IMR-90 (cell line): ENCODE measurements around the gene PAPPA. TPM values are rescaled to one million over a fixed set of nuclear protein-coding genes. Genes with fewer than 3 reads are reported as not detected.

Source experiments
- ATAC-seq: fragments of 200-7000 bp; cut with Tn5 transposase; 2 replicates; pipeline ENCODE4 v1.9.1; 2020; ENCODE audit warnings: low read depth, mild to moderate bottlenecking, moderate library complexity
- Bru-seq: library from RNA; stranded (reverse); fragments of 400-500 nt; gene quantifications from one replicate; lab custom pipeline; 2021; lab: Mats Ljungman, UMichigan
- BruChase-seq, 2 experiments: library from RNA; stranded (reverse); fragments of 400-500 nt; gene quantifications; one replicate each; lab custom pipeline; 2021; lab: Mats Ljungman, UMichigan
- BruUV-seq: library from RNA; stranded (reverse); fragments of 400-500 nt; replicated peaks from 2 replicates; lab custom pipeline; 2021; lab: Mats Ljungman, UMichigan
- CTCF ChIA-PET: fragments of 300-600 bp; formaldehyde crosslinking; extraction: SDS; loops from one replicate; lab custom pipeline; 2021; ENCODE audit warnings: antibody characterized with exemption; lab: Yijun Ruan, JAX
- POLR2A ChIA-PET: fragments of 300-600 bp; sonication (Branson Sonifier 250); formaldehyde crosslinking; loops from one replicate; lab custom pipeline; 2022; ENCODE audit warnings: antibody characterized with exemption; ENCODE audit not compliant: unreplicated experiment; lab: Charles Lee
- DNase-seq: peaks from one replicate; pipeline ENCODE4 v3.0.0; 2013
- H2AFZ ChIP-seq: replicated peaks from 2 replicates; pipeline ENCODE3; 2013; ENCODE audit warnings: low read length, mild to moderate bottlenecking; ENCODE audit not compliant: poor library complexity
- H2AK5ac ChIP-seq: 2 replicates; pipeline ENCODE4 v1.6.1; 2013; ENCODE audit warnings: low read depth, low read length, inconsistent platforms
- H2AK9ac ChIP-seq: replicated peaks from 2 replicates; pipeline ENCODE3; 2013; ENCODE audit warnings: mild to moderate bottlenecking, low read depth, low read length, moderate library complexity; ENCODE audit not compliant: poor library complexity
- H2BK120ac ChIP-seq: 2 replicates; pipeline ENCODE4 v1.6.1; 2013; ENCODE audit warnings: low read depth, low read length, inconsistent platforms
- H2BK15ac ChIP-seq: 3 replicates; pipeline ENCODE4 v1.6.1; 2013; ENCODE audit warnings: low read depth, low read length, inconsistent platforms
- H2BK20ac ChIP-seq: 2 replicates; pipeline ENCODE4 v1.6.1; 2013; ENCODE audit warnings: low read depth, mild to moderate bottlenecking, inconsistent platforms, low read length, moderate library complexity
- H2BK5ac ChIP-seq: 2 replicates; pipeline ENCODE4 v1.6.1; 2013; ENCODE audit warnings: mild to moderate bottlenecking, low read depth, low read length, inconsistent platforms; ENCODE audit not compliant: poor library complexity, severe bottlenecking
- H3K14ac ChIP-seq: replicated peaks from 2 replicates; pipeline ENCODE4 v1.6.1; 2013; ENCODE audit warnings: low read depth, low read length, inconsistent platforms
- H3K18ac ChIP-seq: 2 replicates; pipeline ENCODE4 v1.6.1; 2013; ENCODE audit warnings: low read depth, low read length, control low read depth
- H3K23ac ChIP-seq: 2 replicates; pipeline ENCODE4 v1.6.1; 2013; ENCODE audit warnings: low read depth, low read length, inconsistent platforms
- H3K27ac ChIP-seq: 2 replicates; pipeline ENCODE4 v1.5.1; 2013; ENCODE audit warnings: mild to moderate bottlenecking, control low read depth, low read length; ENCODE audit not compliant: insufficient read depth
- H3K27me3 ChIP-seq: 2 replicates; pipeline ENCODE4 v1.6.1; 2013; ENCODE audit warnings: low read length; ENCODE audit not compliant: control insufficient read depth, insufficient read depth
- H3K36me3 ChIP-seq: 2 replicates; pipeline ENCODE4 v1.6.1; 2013; ENCODE audit warnings: low read length, mixed read lengths; ENCODE audit not compliant: control insufficient read depth, insufficient read depth
- H3K4ac ChIP-seq: 2 replicates; pipeline ENCODE4 v1.6.1; 2013; ENCODE audit warnings: low read depth, low read length, inconsistent platforms
- H3K4me1 ChIP-seq: 2 replicates; pipeline ENCODE4 v1.6.1; 2013; ENCODE audit warnings: low read length, mixed read lengths; ENCODE audit not compliant: control insufficient read depth, insufficient read depth
- H3K4me2 ChIP-seq: 2 replicates; pipeline ENCODE4 v1.6.1; 2013; ENCODE audit warnings: low read depth, mild to moderate bottlenecking, control low read depth, low read length, moderate library complexity
- H3K4me3 ChIP-seq: 2 replicates; pipeline ENCODE4 v1.5.1; 2013; ENCODE audit warnings: low read depth, mild to moderate bottlenecking, control low read depth, low read length, moderate library complexity; ENCODE audit not compliant: insufficient read depth
- H3K56ac ChIP-seq: 2 replicates; pipeline ENCODE4 v1.6.1; 2013; ENCODE audit warnings: low read length, inconsistent platforms; ENCODE audit not compliant: insufficient read depth; ENCODE audit errors: extremely low read depth
- H3K79me1 ChIP-seq, 2 experiments: 2 replicates each; pipeline ENCODE4 v1.6.1; 2013; ENCODE audit warnings: low read length in 2 of 2, inconsistent platforms in 1 of 2, low read depth in 1 of 2
- H3K9ac ChIP-seq: 2 replicates; pipeline ENCODE4 v1.6.1; 2013; ENCODE audit warnings: low read depth, low read length, control low read depth
- H3K9me1 ChIP-seq: 2 replicates; pipeline ENCODE4 v1.6.1; 2013; ENCODE audit warnings: low read length, inconsistent platforms; ENCODE audit not compliant: insufficient read depth
- H3K9me3 ChIP-seq: 2 replicates; pipeline ENCODE4 v1.6.1; 2013; ENCODE audit warnings: low read length; ENCODE audit not compliant: control insufficient read depth, insufficient read depth
- H4K20me1 ChIP-seq: 2 replicates; pipeline ENCODE4 v1.6.1; 2013; ENCODE audit warnings: low read length, inconsistent platforms; ENCODE audit not compliant: insufficient read depth
- H4K5ac ChIP-seq: 2 replicates; pipeline ENCODE4 v1.6.1; 2013; ENCODE audit warnings: mild to moderate bottlenecking, low read depth, low read length, control low read depth
- H4K8ac ChIP-seq, 2 experiments: 2 replicates each; pipeline ENCODE4 v1.6.1; 2013; ENCODE audit warnings: low read depth in 2 of 2, low read length in 2 of 2, control low read depth in 1 of 2, inconsistent platforms in 1 of 2
- H4K91ac ChIP-seq: 2 replicates; pipeline ENCODE4 v1.6.1; 2013; ENCODE audit warnings: low read depth, low read length, inconsistent platforms; ENCODE audit not compliant: insufficient read depth
- MAZ ChIP-seq: IDR thresholded peaks from 2 replicates; pipeline ENCODE4 v1.6.1; 2012; ENCODE audit warnings: low read depth, mild to moderate bottlenecking, low read length, improper control_type of control experiment, moderate library complexity, borderline replicate concordance
- POLR2A ChIP-seq: IDR thresholded peaks from 2 replicates; pipeline ENCODE4 v1.6.1; 2012; ENCODE audit warnings: mild to moderate bottlenecking, low read depth, low read length
- WGBS, 2 experiments: methylation state at CpG; one replicate each; pipeline versions ENCODE4 v1.1.5 to v1.1.7; 2013; ENCODE audit warnings: missing lambda C conversion rate in 2 of 2; ENCODE audit not compliant: insufficient read length in 1 of 2; ENCODE audit errors: extremely low coverage in 2 of 2; 5-methylcytosine and 5-hydroxymethylcytosine counted together
- dilution Hi-C: fragments of 300-500 bp; cut with HindIII; formaldehyde crosslinking; loops from one replicate; pipeline ENCODE4 v1.14.3; 2018; ENCODE audit warnings: low sequenced_read_pairs; ENCODE audit not compliant: unreplicated experiment
- in situ Hi-C: fragments of 300-500 bp; cut with MboI; formaldehyde crosslinking; loops from 3 replicates; pipeline ENCODE4 v1.14.3; 2019; ENCODE audit warnings: low sequenced_read_pairs, inconsistent platforms, mixed read lengths
- intact Hi-C: fragments of 100-400 bp; cut with micrococcal nuclease; formaldehyde crosslinking; loops from 2 replicates; pipeline ENCODE4 v1.10.0; 2022
- long read RNA-seq: library from polyadenylated mRNA; unstranded; transcript quantifications from one replicate; pipeline ENCODE4 v2.0.0, GENCODE V29; 2021; ENCODE audit not compliant: unreplicated experiment
- polyA plus RNA-seq, 3 experiments: library from polyadenylated mRNA; depleted of rRNA; stranded (reverse); fragments of >200 nt; gene quantifications; 2 replicates each; pipeline ENCODE4 v1.2.3, GENCODE V29; 2012; ENCODE audit warnings: low replicate concordance in 1 of 3
- total RNA-seq: library from RNA; depleted of rRNA; stranded (reverse); fragments of >200 nt; gene quantifications from 2 replicates; pipeline ENCODE4 v1.2.3, GENCODE V29; 2012; rRNA removed

Gene PAPPA, protein sequence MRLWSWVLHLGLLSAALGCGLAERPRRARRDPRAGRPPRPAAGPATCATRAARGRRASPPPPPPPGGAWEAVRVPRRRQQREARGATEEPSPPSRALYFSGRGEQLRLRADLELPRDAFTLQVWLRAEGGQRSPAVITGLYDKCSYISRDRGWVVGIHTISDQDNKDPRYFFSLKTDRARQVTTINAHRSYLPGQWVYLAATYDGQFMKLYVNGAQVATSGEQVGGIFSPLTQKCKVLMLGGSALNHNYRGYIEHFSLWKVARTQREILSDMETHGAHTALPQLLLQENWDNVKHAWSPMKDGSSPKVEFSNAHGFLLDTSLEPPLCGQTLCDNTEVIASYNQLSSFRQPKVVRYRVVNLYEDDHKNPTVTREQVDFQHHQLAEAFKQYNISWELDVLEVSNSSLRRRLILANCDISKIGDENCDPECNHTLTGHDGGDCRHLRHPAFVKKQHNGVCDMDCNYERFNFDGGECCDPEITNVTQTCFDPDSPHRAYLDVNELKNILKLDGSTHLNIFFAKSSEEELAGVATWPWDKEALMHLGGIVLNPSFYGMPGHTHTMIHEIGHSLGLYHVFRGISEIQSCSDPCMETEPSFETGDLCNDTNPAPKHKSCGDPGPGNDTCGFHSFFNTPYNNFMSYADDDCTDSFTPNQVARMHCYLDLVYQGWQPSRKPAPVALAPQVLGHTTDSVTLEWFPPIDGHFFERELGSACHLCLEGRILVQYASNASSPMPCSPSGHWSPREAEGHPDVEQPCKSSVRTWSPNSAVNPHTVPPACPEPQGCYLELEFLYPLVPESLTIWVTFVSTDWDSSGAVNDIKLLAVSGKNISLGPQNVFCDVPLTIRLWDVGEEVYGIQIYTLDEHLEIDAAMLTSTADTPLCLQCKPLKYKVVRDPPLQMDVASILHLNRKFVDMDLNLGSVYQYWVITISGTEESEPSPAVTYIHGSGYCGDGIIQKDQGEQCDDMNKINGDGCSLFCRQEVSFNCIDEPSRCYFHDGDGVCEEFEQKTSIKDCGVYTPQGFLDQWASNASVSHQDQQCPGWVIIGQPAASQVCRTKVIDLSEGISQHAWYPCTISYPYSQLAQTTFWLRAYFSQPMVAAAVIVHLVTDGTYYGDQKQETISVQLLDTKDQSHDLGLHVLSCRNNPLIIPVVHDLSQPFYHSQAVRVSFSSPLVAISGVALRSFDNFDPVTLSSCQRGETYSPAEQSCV (N-terminal part only)
- total RNA-seq: 11.7 and 12.4 TPM in 2 replicates
- polyA plus RNA-seq (2012; rRNA removed): 8.3 and 8.6 TPM in 2 replicates
- polyA plus RNA-seq (2012; cell fraction: cytosol; rRNA removed): 3.3 and 7.5 TPM in 2 replicates
- polyA plus RNA-seq (2012; cell fraction: nucleus; rRNA removed; ENCODE audit: low replicate concordance): 7.6 and 18.5 TPM in 2 replicates
- percentile 99 among the genes with signal in this experiment for Bru-seq, nascent RNA
- percentile 97 among the genes with signal in this experiment for BruChase-seq, experiment 1, labeled RNA remaining after a 6-hour chase
- percentile 97 among the genes with signal in this experiment for BruChase-seq, experiment 2, labeled RNA remaining after a 2-hour chase
- long read RNA-seq, full-length matches to known transcripts: 15 of 266 reads
- long read RNA-seq, partial matches to known transcripts: 168 of 266 reads
- long read RNA-seq, other reads (novel, unspliced or antisense): 83 of 266 reads

DNA sequence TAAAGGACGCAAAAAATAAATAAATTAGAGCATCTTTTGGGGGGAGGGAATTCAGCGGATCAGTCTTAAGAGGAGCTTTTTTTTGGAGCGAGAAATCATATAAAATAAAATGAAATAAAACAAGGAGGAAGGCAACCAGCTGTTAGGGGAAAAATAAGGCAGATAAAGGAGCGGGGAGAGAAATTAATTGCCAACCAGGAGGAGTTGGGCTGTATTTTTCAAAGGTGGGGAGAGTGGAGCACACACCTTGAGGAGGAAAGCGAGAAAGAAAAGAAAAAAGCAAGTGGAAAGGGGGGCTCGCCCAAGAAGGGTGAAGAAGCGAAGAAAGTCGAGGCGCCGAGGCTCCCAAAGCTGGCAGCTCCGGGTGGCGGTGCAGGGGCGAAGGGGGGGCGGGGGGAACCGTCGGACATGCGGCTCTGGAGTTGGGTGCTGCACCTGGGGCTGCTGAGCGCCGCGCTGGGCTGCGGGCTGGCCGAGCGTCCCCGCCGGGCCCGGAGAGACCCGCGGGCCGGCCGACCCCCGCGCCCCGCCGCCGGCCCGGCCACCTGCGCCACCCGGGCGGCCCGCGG is at the start of gene PAPPA:
TSS of gene PAPPA (plus strand) at position 27 of the 569 bp plus-strand sequence. CDS start at position 409, 382 bp downstream.
- no peak for DNase-seq
- peak within 1 kb of the TSS; percentile 99 for H3K27ac ChIP-seq
- CTCF ChIA-PET: interaction anchor here (0.6 to 1.3 kb wide), 2 partner anchors 10 to 207 kb away, joined by 3 read pairs; no protein-coding TSS in a partner anchor

More for the DNA sequence above, at the start of gene PAPPA:
- Histone ChIP-seq H2BK5ac (peak within 1 kb of the TSS; percentile 99), H3K9me1 (no peaks in the 10 kb centered on the region), H3K4me1 (peaks cover 9% of the 10 kb centered on the region), H4K8ac (peak within 1 kb of the TSS; percentile 70 to 95), H3K4me3 (peak within 1 kb of the TSS; percentile 95), H2BK120ac (peak within 1 kb of the TSS; percentile 97), H2BK20ac (peak within 1 kb of the TSS; percentile 89), H3K9ac (peak within 1 kb of the TSS; percentile 100), H2AK5ac (peak within 1 kb of the TSS; percentile 84), H2AK9ac (peak within 1 kb of the TSS; percentile 88), H3K56ac (peak within 1 kb of the TSS; percentile 88), H3K4me2 (peak within 1 kb of the TSS; percentile 93), H4K5ac (peak within 1 kb of the TSS; percentile 98), H3K23ac (peak within 1 kb of the TSS; percentile 98), H3K14ac (peak within 1 kb of the TSS; percentile 99), H3K18ac (peak within 1 kb of the TSS; percentile 99), H3K27me3 (no peaks in the 10 kb centered on the region), H4K20me1 (peaks cover 6% of the 10 kb centered on the region), H3K9me3 (no peaks in the 10 kb centered on the region), H2BK15ac (peak within 1 kb of the TSS; percentile 77; the same call in 2 of the 3 replicates), H4K91ac (peak within 1 kb of the TSS; percentile 95), H2AFZ (peak within 1 kb of the TSS; percentile 83), H3K36me3 (peaks cover 7% of the 10 kb centered on the region), H3K79me1 (peaks cover 16 to 44% of the 10 kb centered on the region in 2 experiments), H3K4ac (peak within 1 kb of the TSS; percentile 96)
- 2% methylated on average over 7 of the region's 41 CpGs; no CpG with 5 or more reads in 1 of the 2 experiments for WGBS, 2 experiments
- dilution Hi-C loops (no loop called here), intact Hi-C loops (loop anchor here (1.0 to 10.0 kb wide), 8 partner anchors 52 to 561 kb away; no protein-coding TSS in a partner anchor), in situ Hi-C loops (loop anchor here (10.0 kb wide), 3 partner anchors 421 to 559 kb away; no protein-coding TSS in a partner anchor)
- TF ChIP-seq POLR2A (0 out of 2 replicates have a peak, but pooled peaks have one; percentile 3), MAZ (no peak)
- BruUV-seq: no TSS peak
- ATAC-seq: no peak
- POLR2A ChIA-PET: interaction anchor here (0.7 to 2.9 kb wide), 5 partner anchors 12 to 212 kb away, joined by 3 to 22 read pairs (median 4); no protein-coding TSS in a partner anchor
